BJ (cell line): ENCODE measurements around the gene SNRNP25. TPM values are rescaled to one million over a fixed set of nuclear protein-coding genes. Genes with fewer than 3 reads are reported as not detected.

Experiments
- CTCF ChIA-PET: fragments of 350-600 bp; formaldehyde crosslinking; extraction: SDS; loops from one replicate; lab custom pipeline; 2021; ENCODE audit warnings: antibody characterized with exemption, inconsistent platforms; lab: Yijun Ruan, JAX
- POLR2A ChIA-PET: fragments of 300-600 bp; sonication (Branson Sonifier 250); formaldehyde crosslinking; extraction: SDS; loops from one replicate; lab custom pipeline; 2021; ENCODE audit warnings: antibody characterized with exemption; lab: Charles Lee
- DNase-seq: peaks from one replicate; pipeline ENCODE4 v3.0.0-alpha.2; 2011; ENCODE audit warnings: low read depth
- H3K27me3 ChIP-seq: 2 replicates; pipeline ENCODE4 v1.6.0; 2011; ENCODE audit warnings: low read length; ENCODE audit not compliant: control insufficient read depth, insufficient read depth
- H3K36me3 ChIP-seq: 2 replicates; pipeline ENCODE4 v1.5.1; 2011; ENCODE audit warnings: low read length; ENCODE audit not compliant: control insufficient read depth, insufficient read depth
- H3K4me3 ChIP-seq: 2 replicates; pipeline ENCODE4 v1.5.1; 2011; ENCODE audit warnings: low read depth, mild to moderate bottlenecking, control low read depth, low read length
- CTCF ChIP-seq: IDR thresholded peaks from 2 replicates; pipeline ENCODE4 v1.5.1; 2011; ENCODE audit warnings: low read depth, mild to moderate bottlenecking, control low read depth, inconsistent platforms, low read length, moderate library complexity; ENCODE audit not compliant: insufficient read depth
- polyA plus RNA-seq: library from polyadenylated mRNA; depleted of rRNA; stranded (reverse); fragments of >200 nt; gene quantifications from 2 replicates; pipeline ENCODE4 v1.2.3, GENCODE V29; 2011

Gene SNRNP25
- polyA plus RNA-seq, 1 experiment = 34.6 TPM

GRCh38 chr16:57711-58110, 4.1 kb downstream of the SNRNP25 start:
- ChIA-PET POLR2A (no interaction called here), CTCF (interaction anchor here (0.6 to 3.7 kb wide), 5 partner anchors 8 to 57 kb away, joined by 3 to 25 read pairs (median 5); no protein-coding TSS in a partner anchor)
- H3K4me3 ChIP-seq = no peak overlapping the region
- H3K27me3 ChIP-seq = no peaks in the 10 kb centered on the region
- peaks cover 64% of the 10 kb centered on the region for H3K36me3 ChIP-seq
- no peak for DNase-seq
- TF ChIP-seq CTCF = no peak

GRCh38 chr16:58491-59439, 5.1 kb downstream of the SNRNP25 start:
- DNase-seq = no peak
- ChIA-PET CTCF (interaction anchor here (1.5 to 21.0 kb wide), 4 partner anchors 7 to 39 kb away, joined by 5 to 544 read pairs (median 24); no protein-coding TSS in a partner anchor), POLR2A (no interaction called here)
- Histone ChIP-seq H3K36me3 (peaks cover 71% of the 10 kb centered on the region), H3K27me3 (no peaks in the 10 kb centered on the region), H3K4me3 (no peak overlapping the region)
- TF ChIP-seq CTCF = no peak

- no peak for TF ChIP-seq CTCF
- Histone ChIP-seq H3K4me3 (no peak overlapping the region), H3K27me3 (no peaks in the 10 kb centered on the region), H3K36me3 (peaks cover 78% of the 10 kb centered on the region)
- DNase-seq = no peak
- POLR2A ChIA-PET = no interaction called here
- CTCF ChIA-PET = interaction anchor here (21.0 kb wide), 1 partner anchor 32 kb away, joined by 544 read pairs; no protein-coding TSS in a partner anchor
Measured at GRCh38 chr16:59440-60059, 5.9 kb downstream of the SNRNP25 start.

- no peak for DNase-seq
- ChIA-PET POLR2A (no interaction called here), CTCF (interaction anchor here (21.0 kb wide), 1 partner anchor 32 kb away, joined by 544 read pairs; no protein-coding TSS in a partner anchor)
- Histone ChIP-seq H3K27me3 (no peaks in the 10 kb centered on the region), H3K36me3 (peaks cover 80% of the 10 kb centered on the region), H3K4me3 (no peak overlapping the region)
- TF ChIP-seq CTCF = no peak
Measured at GRCh38 chr16:60166-60565, 6.5 kb downstream of the SNRNP25 start.
